ENCODE results near the gene CPED1.

The CPED1 gene

GRCh38 chr7:121097577-121097976, 109.1 kb downstream of the CPED1 start:
- H3K4me3 ChIP-seq (ENCODE audit: low read depth, low read length) = no peak overlapping the region
- no peak for DNase-seq (ENCODE audit: low read depth, low spot score)
- TF ChIP-seq CTCF (IDR thresholded peaks at IDR 0.05; ENCODE audit: low read depth, low read length) = no peak
- in situ Hi-C loops (cut with HindIII; ENCODE audit: low sequenced_read_pairs) = no loop called here

GRCh38 chr7:121099572-121099971, 111.1 kb downstream of the CPED1 start:
- TF ChIP-seq CTCF (IDR thresholded peaks at IDR 0.05; ENCODE audit: low read depth, low read length) = no peak
- DNase-seq (ENCODE audit: low read depth, low spot score) = no peak
- H3K4me3 ChIP-seq (ENCODE audit: low read depth, low read length) = no peak overlapping the region
- in situ Hi-C loops (cut with HindIII; ENCODE audit: low sequenced_read_pairs) = no loop called here

GRCh38 chr7:121101083-121101482, 112.6 kb downstream of the CPED1 start:
- DNase-seq (ENCODE audit: low read depth, low spot score) = no peak
- no peak overlapping the region for H3K4me3 ChIP-seq (ENCODE audit: low read depth, low read length)
- in situ Hi-C loops (cut with HindIII; ENCODE audit: low sequenced_read_pairs) = no loop called here
- no peak for TF ChIP-seq CTCF (IDR thresholded peaks at IDR 0.05; ENCODE audit: low read depth, low read length)

GRCh38 chr7:121101621-121102020, 113.1 kb downstream of the CPED1 start:
- in situ Hi-C loops (cut with HindIII; ENCODE audit: low sequenced_read_pairs) = no loop called here
- H3K4me3 ChIP-seq (ENCODE audit: low read depth, low read length) = no peak overlapping the region
- TF ChIP-seq CTCF (IDR thresholded peaks at IDR 0.05; ENCODE audit: low read depth, low read length) = no peak
- DNase-seq (ENCODE audit: low read depth, low spot score) = no peak

GRCh38 chr7:121102619-121103018, 114.1 kb downstream of the CPED1 start:
- DNase-seq (ENCODE audit: low read depth, low spot score) = no peak

GRCh38 chr7:121103086-121103485, 114.6 kb downstream of the CPED1 start:
- DNase-seq (ENCODE audit: low read depth, low spot score) = no peak
- H3K4me3 ChIP-seq (ENCODE audit: low read depth, low read length) = no peak overlapping the region
- no peak for TF ChIP-seq CTCF (IDR thresholded peaks at IDR 0.05; ENCODE audit: low read depth, low read length)
- in situ Hi-C loops (cut with HindIII; ENCODE audit: low sequenced_read_pairs) = no loop called here

More at GRCh38 chr7:121102619-121103018, 114.1 kb downstream of the CPED1 start:
- TF ChIP-seq CTCF (IDR thresholded peaks at IDR 0.05; ENCODE audit: low read depth, low read length) = no peak
- in situ Hi-C loops (cut with HindIII; ENCODE audit: low sequenced_read_pairs) = no loop called here
- H3K4me3 ChIP-seq (ENCODE audit: low read depth, low read length) = no peak overlapping the region

- no peak overlapping the region for H3K4me3 ChIP-seq (ENCODE audit: low read depth, low read length)
- no peak for TF ChIP-seq CTCF (IDR thresholded peaks at IDR 0.05; ENCODE audit: low read depth, low read length)
- in situ Hi-C loops (cut with HindIII; ENCODE audit: low sequenced_read_pairs) = no loop called here
- no peak for DNase-seq (ENCODE audit: low read depth, low spot score)
Measured at GRCh38 chr7:121103579-121103978, 115.1 kb downstream of the CPED1 start.

Data from astrocyte of the spinal cord (primary cell).